Transverse colon (tissue), 4 donors: Measurements from ENCODE around the gene TRIP12. TPM values are rescaled to one million over a fixed set of nuclear protein-coding genes. Genes with fewer than 3 reads are reported as not detected.
A peak's percentile ranks its signal among the peaks of the same experiment; 100 is the strongest.

ENCODE experiments used
- DNase-seq: peaks from one replicate; pipeline ENCODE4 v3.0.0-alpha.2; 2019
- H3K27ac ChIP-seq, 4 donors: fragments of 200-600 bp; sonication (generic); 2 replicates each; pipeline ENCODE4 v1.5.1; 2016 to 2018; ENCODE audit warnings: inconsistent platforms in 4 of 4
- H3K27me3 ChIP-seq: fragments of 200-600 bp; sonication (generic); 2 replicates; pipeline ENCODE4 v1.5.1; 2017; ENCODE audit warnings: inconsistent platforms
- H3K36me3 ChIP-seq, 4 donors: fragments of 200-600 bp; sonication (generic); 2 replicates each; pipeline ENCODE4 v1.5.1; 2017 to 2019; ENCODE audit warnings: inconsistent platforms in 4 of 4
- H3K4me1 ChIP-seq, 4 donors: fragments of 200-600 bp; sonication (generic); 2 replicates each; pipeline ENCODE4 v1.5.1; 2017 to 2020; ENCODE audit warnings: inconsistent platforms in 4 of 4
- H3K4me3 ChIP-seq, 4 donors: fragments of 200-600 bp; sonication (generic); 1 replicate in 1 of 4; 2 replicates in 3 of 4; pipeline versions ENCODE4 v1.5.1 to v1.6.1; 2017 to 2019; ENCODE audit warnings: inconsistent platforms in 4 of 4
- H3K9me3 ChIP-seq, 2 donors: fragments of 200-600 bp; sonication (generic); 2 replicates each; pipeline ENCODE4 v1.5.1; 2017 to 2019; ENCODE audit warnings: inconsistent platforms in 2 of 2
- CTCF ChIP-seq, 5 experiments: fragments of 200-600 bp in 3 of 5; fragments of 450-650 bp in 2 of 5; sonication (generic) in 3 of 5; IDR thresholded peaks; 1 replicate in 2 of 5; 2 replicates in 3 of 5; pipeline ENCODE4 v1.5.1; 2016 to 2017; ENCODE audit warnings: antibody characterized with exemption in 5 of 5, inconsistent platforms in 3 of 5, mild to moderate bottlenecking in 2 of 5, moderate library complexity in 1 of 5
- EP300 ChIP-seq: sonication (generic); formaldehyde crosslinking; IDR thresholded peaks from one replicate; pipeline ENCODE4 v1.6.1; 2017; ENCODE audit warnings: antibody characterized with exemption, low read depth
- POLR2A ChIP-seq: fragments of 450-650 bp; IDR thresholded peaks from one replicate; pipeline ENCODE4 v1.6.1; 2016; ENCODE audit warnings: antibody characterized with exemption, mild to moderate bottlenecking, moderate library complexity
- POLR2AphosphoS5 ChIP-seq, 3 donors: sonication (generic); formaldehyde crosslinking; IDR thresholded peaks; one replicate each; pipeline ENCODE4 v1.6.1; 2016; ENCODE audit warnings: antibody characterized with exemption in 3 of 3
- WGBS, 2 donors: methylation state at CpG; one replicate each; pipeline ENCODE4 v1.1.5; 2018; ENCODE audit warnings: low coverage in 1 of 2; 5-methylcytosine and 5-hydroxymethylcytosine counted together
- in situ Hi-C, 4 donors: fragments of 200-750 bp; cut with MboI; loops; one replicate each; pipeline versions ENCODE4 v1.15.0 to v1.15.1; 2017; ENCODE audit warnings: low sequenced_read_pairs in 3 of 4, low pct_ligation_motif_present in 1 of 4, low pct_unique_long_range_greater_than_20kb in 1 of 4
- intact Hi-C: fragments of 100-400 bp; cut with DNase I; formaldehyde crosslinking; loops from one replicate; pipeline ENCODE4 v1.15.1; 2023; ENCODE audit warnings: low total_unique reads
- total RNA-seq, 4 donors: library from RNA; depleted of rRNA; stranded (reverse); fragments of >200 nt; gene quantifications; one replicate each; pipeline ENCODE4 v1.1.0, GENCODE V29; 2016

TRIP12 gene
- total RNA-seq, 4 donors from 2014 or later: 143 to 238 (median 158) TPM

- peak overlapping the region; percentile 18 to 52 (median 42) for H3K27ac ChIP-seq
- DNase-seq: no peak
- intact Hi-C loops (no loop called here), in situ Hi-C loops (no loop called here)
- H3K9me3 ChIP-seq: no peaks in the 10 kb centered on the region
- H3K36me3 ChIP-seq: peaks cover 0 to 36% (median 16%) of the 10 kb centered on the region in 4 donors
- no peak overlapping the region for H3K4me3 ChIP-seq
- TF ChIP-seq POLR2A (no peak), POLR2AphosphoS5 (IDR thresholded peaks at IDR 0.05) (no peak), CTCF (IDR thresholded peaks at IDR 0.05) (no peak)
- H3K4me1 ChIP-seq: peaks cover 5 to 26% (median 11%) of the 10 kb centered on the region in 4 donors
- 57% methylated on average over 2 of the region's 2 CpGs for WGBS, 2 donors
- no peaks in the 10 kb centered on the region for H3K27me3 ChIP-seq
These were observed 89.3 kb downstream of the TRIP12 start for GRCh38 chr2:229832510-229832898.

GRCh38 chr2:229831805-229832509 lies 89.9 kb downstream of the TRIP12 start:
- TF ChIP-seq POLR2AphosphoS5 (IDR thresholded peaks at IDR 0.05) (no peak), CTCF (IDR thresholded peaks at IDR 0.05) (no peak), POLR2A (no peak), EP300 (no peak)
- Histone ChIP-seq H3K27ac (peak overlapping the region; percentile 18 to 52 (median 42)), H3K4me1 (peaks cover 5 to 26% (median 11%) of the 10 kb centered on the region in 4 donors), H3K9me3 (no peaks in the 10 kb centered on the region), H3K36me3 (peaks cover 0 to 35% (median 17%) of the 10 kb centered on the region in 4 donors), H3K4me3 (no peak overlapping the region), H3K27me3 (no peaks in the 10 kb centered on the region)
- in situ Hi-C loops (no loop called here), intact Hi-C loops (no loop called here)
- DNase-seq: no peak
- 56 to 63% methylated on average over 3 of the region's 3 CpGs for WGBS, 2 donors

GRCh38 chr2:229825476-229825875 lies 96.3 kb downstream of the TRIP12 start:
- Histone ChIP-seq H3K4me3 (no peak overlapping the region), H3K27me3 (no peaks in the 10 kb centered on the region), H3K36me3 (peaks cover 0 to 43% (median 20%) of the 10 kb centered on the region in 4 donors), H3K9me3 (no peaks in the 10 kb centered on the region), H3K4me1 (no peaks in the 10 kb centered on the region), H3K27ac (no peak overlapping the region)
- intact Hi-C loops (no loop called here), in situ Hi-C loops (no loop called here)
- no peak for DNase-seq
- TF ChIP-seq POLR2AphosphoS5 (IDR thresholded peaks at IDR 0.05) (no peak), POLR2A (no peak), EP300 (no peak), CTCF (IDR thresholded peaks at IDR 0.05) (no peak)
- WGBS, 2 donors: 70% methylated on average over 1 of the region's 1 CpG; no CpG with 5 or more reads in 1 of the 2 donors

GRCh38 chr2:229821316-229821715 lies 100.5 kb downstream of the TRIP12 start:
- in situ Hi-C loops: no loop called here
- no peak overlapping the region for H3K4me3 ChIP-seq
- peaks cover 0 to 41% (median 7%) of the 10 kb centered on the region in 4 donors for H3K36me3 ChIP-seq
- no peaks in the 10 kb centered on the region for H3K9me3 ChIP-seq
- 77 to 85% methylated on average over 3 of the region's 3 CpGs for WGBS, 2 donors
- H3K27ac ChIP-seq: no peak overlapping the region
- TF ChIP-seq EP300: no peak
- TF ChIP-seq POLR2A: no peak
- TF ChIP-seq POLR2AphosphoS5 (IDR thresholded peaks at IDR 0.05): no peak
- TF ChIP-seq CTCF (IDR thresholded peaks at IDR 0.05): no peak
- no peak for DNase-seq
- H3K27me3 ChIP-seq: no peaks in the 10 kb centered on the region
- intact Hi-C loops: no loop called here
- no peaks in the 10 kb centered on the region for H3K4me1 ChIP-seq
